GM21619 (cell line): ENCODE results near the gene GABBR2.
A peak's percentile ranks its signal among the peaks of the same experiment; 100 is the strongest.

ENCODE experiments used
- ATAC-seq: cut with Tn5 transposase; IDR thresholded peaks from one replicate; pipeline ENCODE4 v1.9.1; 2021; ENCODE audit not compliant: unreplicated experiment

GABBR2 gene

GRCh38 chr9:98413084-98413483, 295.7 kb downstream of the GABBR2 start:
- ATAC-seq: no peak

- ATAC-seq: no peak
Observed at GRCh38 chr9:98412101-98412842, 296.5 kb downstream of the GABBR2 start.

GRCh38 chr9:98410185-98410697, 298.5 kb downstream of the GABBR2 start:
- no peak for ATAC-seq

- no peak for ATAC-seq
Observed at GRCh38 chr9:98409719-98410118, 299.0 kb downstream of the GABBR2 start.

GRCh38 chr9:98406469-98406868, 302.3 kb downstream of the GABBR2 start:
- no peak for ATAC-seq

GRCh38 chr9:98404237-98404636, 304.5 kb downstream of the GABBR2 start:
- no peak for ATAC-seq

GRCh38 chr9:98403715-98404114, 305.0 kb downstream of the GABBR2 start:
- no peak for ATAC-seq

GRCh38 chr9:98402019-98402840, 306.5 kb downstream of the GABBR2 start:
- no peak for ATAC-seq

- no peak for ATAC-seq
Observed at GRCh38 chr9:98401140-98402018, 307.4 kb downstream of the GABBR2 start.

- no peak for ATAC-seq
Observed at GRCh38 chr9:98399950-98400683, 308.6 kb downstream of the GABBR2 start.

GRCh38 chr9:98396656-98397055, 312.1 kb downstream of the GABBR2 start:
- no peak for ATAC-seq

GRCh38 chr9:98396236-98396635, 312.5 kb downstream of the GABBR2 start:
- ATAC-seq: no peak

GRCh38 chr9:98391867-98392266, 316.9 kb downstream of the GABBR2 start:
- ATAC-seq: no peak

GRCh38 chr9:98391406-98391805, 317.3 kb downstream of the GABBR2 start:
- no peak for ATAC-seq

GRCh38 chr9:98385751-98386150, 323.0 kb downstream of the GABBR2 start:
- no peak for ATAC-seq

GRCh38 chr9:98383758-98384157, 325.0 kb downstream of the GABBR2 start:
- ATAC-seq: no peak

GRCh38 chr9:98381311-98382103, 327.2 kb downstream of the GABBR2 start:
- peak; percentile 54 for ATAC-seq

- ATAC-seq: peak; percentile 48
Observed at GRCh38 chr9:98380065-98380681, 328.6 kb downstream of the GABBR2 start.

GRCh38 chr9:98379572-98379971, 329.2 kb downstream of the GABBR2 start:
- ATAC-seq: no peak
